ENCODE results near the gene GTF3C2. TPM values are rescaled to one million over a fixed set of nuclear protein-coding genes. Genes with fewer than 3 reads are reported as not detected.
A peak's percentile ranks its signal among the peaks of the same experiment; 100 is the strongest.

GTF3C2 gene
- total and polyA plus RNA-seq, 2 of the 13 experiments (the other 11 are each of a cell fraction or from before 2014, with no cell fraction given), result 77.5 to 130 TPM

DNA sequence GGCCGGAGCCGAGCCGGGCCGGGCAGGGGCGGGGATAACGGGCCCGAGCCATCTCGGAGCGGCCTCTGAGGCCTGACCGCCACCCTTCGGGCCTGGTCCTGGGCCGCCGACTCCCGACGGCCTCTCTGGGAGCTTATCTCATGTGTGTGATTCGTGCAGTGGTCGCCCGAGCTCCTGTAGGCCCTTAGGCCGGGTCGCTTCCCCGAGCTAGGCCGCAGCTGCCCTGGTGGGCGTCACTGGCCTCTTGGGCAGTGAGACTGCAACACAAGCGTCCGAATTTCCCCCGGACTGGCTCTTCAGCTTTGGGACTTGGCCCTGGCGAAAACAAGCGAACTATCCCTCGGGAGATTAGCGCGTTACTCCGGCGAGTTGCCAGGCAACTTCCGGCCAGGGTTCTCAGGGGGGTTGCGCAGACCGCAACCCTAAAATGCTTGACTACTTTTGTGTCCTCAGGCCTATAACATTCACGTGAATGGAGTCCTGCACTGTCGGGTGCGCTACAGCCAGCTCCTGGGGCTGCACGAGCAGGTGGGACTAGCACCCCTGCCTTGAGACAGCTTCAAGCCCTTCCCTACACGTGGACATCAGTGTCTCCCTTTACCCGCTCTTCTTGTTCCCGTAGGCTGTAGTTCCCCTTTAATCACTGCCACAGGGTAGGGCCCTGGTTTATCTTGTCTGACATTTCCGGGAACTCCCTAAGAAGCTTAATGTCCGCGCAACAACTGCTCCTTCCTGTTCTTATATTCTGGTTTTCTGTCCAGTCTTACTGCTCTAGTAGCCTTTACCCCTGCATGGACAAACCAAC, 14.5 kb upstream of the GTF3C2 start (continued):
- no peak for TF ChIP-seq RBM22 (optimal IDR thresholded peaks at IDR 0.05; ENCODE audit: low read length)
- TF ChIP-seq, protein P1, sequence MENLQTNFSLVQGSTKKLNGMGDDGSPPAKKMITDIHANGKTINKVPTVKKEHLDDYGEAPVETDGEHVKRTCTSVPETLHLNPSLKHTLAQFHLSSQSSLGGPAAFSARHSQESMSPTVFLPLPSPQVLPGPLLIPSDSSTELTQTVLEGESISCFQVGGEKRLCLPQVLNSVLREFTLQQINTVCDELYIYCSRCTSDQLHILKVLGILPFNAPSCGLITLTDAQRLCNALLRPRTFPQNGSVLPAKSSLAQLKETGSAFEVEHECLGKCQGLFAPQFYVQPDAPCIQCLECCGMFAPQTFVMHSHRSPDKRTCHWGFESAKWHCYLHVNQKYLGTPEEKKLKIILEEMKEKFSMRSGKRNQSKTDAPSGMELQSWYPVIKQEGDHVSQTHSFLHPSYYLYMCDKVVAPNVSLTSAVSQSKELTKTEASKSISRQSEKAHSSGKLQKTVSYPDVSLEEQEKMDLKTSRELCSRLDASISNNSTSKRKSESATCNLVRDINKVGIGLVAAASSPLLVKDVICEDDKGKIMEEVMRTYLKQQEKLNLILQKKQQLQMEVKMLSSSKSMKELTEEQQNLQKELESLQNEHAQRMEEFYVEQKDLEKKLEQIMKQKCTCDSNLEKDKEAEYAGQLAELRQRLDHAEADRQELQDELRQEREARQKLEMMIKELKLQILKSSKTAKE (CRISPR knock-in tag; IDR thresholded peaks at IDR 0.05; ENCODE audit: borderline replicate concordance), result no peak
- TF ChIP-seq KDM5A (IDR thresholded peaks at IDR 0.05; ENCODE audit: borderline replicate concordance, low read length), result peak; percentile 23; the same call in 1 of the 2 replicates
- TF ChIP-seq TAF1 (CRISPR knock-in tag; IDR thresholded peaks at IDR 0.05), result no peak; the same call in 1 of the 2 replicates
- no peak for TF ChIP-seq FOXK2 (IDR thresholded peaks at IDR 0.05)
- no peak for TF ChIP-seq NCOA5 (CRISPR knock-in tag; IDR thresholded peaks at IDR 0.05)
- TF ChIP-seq, protein P2, sequence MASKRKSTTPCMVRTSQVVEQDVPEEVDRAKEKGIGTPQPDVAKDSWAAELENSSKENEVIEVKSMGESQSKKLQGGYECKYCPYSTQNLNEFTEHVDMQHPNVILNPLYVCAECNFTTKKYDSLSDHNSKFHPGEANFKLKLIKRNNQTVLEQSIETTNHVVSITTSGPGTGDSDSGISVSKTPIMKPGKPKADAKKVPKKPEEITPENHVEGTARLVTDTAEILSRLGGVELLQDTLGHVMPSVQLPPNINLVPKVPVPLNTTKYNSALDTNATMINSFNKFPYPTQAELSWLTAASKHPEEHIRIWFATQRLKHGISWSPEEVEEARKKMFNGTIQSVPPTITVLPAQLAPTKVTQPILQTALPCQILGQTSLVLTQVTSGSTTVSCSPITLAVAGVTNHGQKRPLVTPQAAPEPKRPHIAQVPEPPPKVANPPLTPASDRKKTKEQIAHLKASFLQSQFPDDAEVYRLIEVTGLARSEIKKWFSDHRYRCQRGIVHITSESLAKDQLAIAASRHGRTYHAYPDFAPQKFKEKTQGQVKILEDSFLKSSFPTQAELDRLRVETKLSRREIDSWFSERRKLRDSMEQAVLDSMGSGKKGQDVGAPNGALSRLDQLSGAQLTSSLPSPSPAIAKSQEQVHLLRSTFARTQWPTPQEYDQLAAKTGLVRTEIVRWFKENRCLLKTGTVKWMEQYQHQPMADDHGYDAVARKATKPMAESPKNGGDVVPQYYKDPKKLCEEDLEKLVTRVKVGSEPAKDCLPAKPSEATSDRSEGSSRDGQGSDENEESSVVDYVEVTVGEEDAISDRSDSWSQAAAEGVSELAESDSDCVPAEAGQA (IDR thresholded peaks at IDR 0.05; ENCODE audit: low read depth), result no peak
- TF ChIP-seq, protein P2 (CRISPR knock-in tag; IDR thresholded peaks at IDR 0.05; ENCODE audit: borderline replicate concordance), result no peak
- TF ChIP-seq ZNF530 (CRISPR knock-in tag; IDR thresholded peaks at IDR 0.05; ENCODE audit: low read depth), result no peak
- TF ChIP-seq AHR (CRISPR knock-in tag; IDR thresholded peaks at IDR 0.05), result no peak; the same call in 1 of the 2 replicates
- TF ChIP-seq SUZ12 (IDR thresholded peaks at IDR 0.05; ENCODE audit: low read depth, low read length), result no peak
- 0 out of 2 replicates have a peak, but pooled peaks have one; percentile 4 for TF ChIP-seq MAZ (IDR thresholded peaks at IDR 0.05; ENCODE audit: borderline replicate concordance, low read depth, low read length)
- no peak for TF ChIP-seq MAZ (CRISPR knock-in tag; IDR thresholded peaks at IDR 0.05; ENCODE audit: low read depth)
- TF ChIP-seq ZNF496 (CRISPR knock-in tag; IDR thresholded peaks at IDR 0.05; ENCODE audit: insufficient replicate concordance), result no peak
- TF ChIP-seq TCF7L2 (IDR thresholded peaks at IDR 0.05; ENCODE audit: low read depth, low read length), result no peak
- no peak for TF ChIP-seq CC2D1A (CRISPR knock-in tag; IDR thresholded peaks at IDR 0.05)
- no peak for TF ChIP-seq ZNF235 (CRISPR knock-in tag; IDR thresholded peaks at IDR 0.05; ENCODE audit: borderline replicate concordance)
- TF ChIP-seq ZNF83 (CRISPR knock-in tag; IDR thresholded peaks at IDR 0.05; ENCODE audit: borderline replicate concordance), result no peak
- TF ChIP-seq, protein P3, sequence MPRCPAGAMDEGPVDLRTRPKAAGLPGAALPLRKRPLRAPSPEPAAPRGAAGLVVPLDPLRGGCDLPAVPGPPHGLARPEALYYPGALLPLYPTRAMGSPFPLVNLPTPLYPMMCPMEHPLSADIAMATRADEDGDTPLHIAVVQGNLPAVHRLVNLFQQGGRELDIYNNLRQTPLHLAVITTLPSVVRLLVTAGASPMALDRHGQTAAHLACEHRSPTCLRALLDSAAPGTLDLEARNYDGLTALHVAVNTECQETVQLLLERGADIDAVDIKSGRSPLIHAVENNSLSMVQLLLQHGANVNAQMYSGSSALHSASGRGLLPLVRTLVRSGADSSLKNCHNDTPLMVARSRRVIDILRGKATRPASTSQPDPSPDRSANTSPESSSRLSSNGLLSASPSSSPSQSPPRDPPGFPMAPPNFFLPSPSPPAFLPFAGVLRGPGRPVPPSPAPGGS (CRISPR knock-in tag; IDR thresholded peaks at IDR 0.05), result no peak; the same call in 1 of the 2 replicates
- TF ChIP-seq GATA4 (IDR thresholded peaks at IDR 0.05; ENCODE audit: borderline replicate concordance, low read depth), result no peak
